ENCODE measurements around the gene FURIN. TPM values are rescaled to one million over a fixed set of nuclear protein-coding genes. Genes with fewer than 3 reads are reported as not detected.

The FURIN gene
- total and polyA plus RNA-seq, 2 of the 8 experiments (the other 6 are each of a cell fraction or from before 2014, with no cell fraction given): 15.8 to 32.1 TPM

DNA sequence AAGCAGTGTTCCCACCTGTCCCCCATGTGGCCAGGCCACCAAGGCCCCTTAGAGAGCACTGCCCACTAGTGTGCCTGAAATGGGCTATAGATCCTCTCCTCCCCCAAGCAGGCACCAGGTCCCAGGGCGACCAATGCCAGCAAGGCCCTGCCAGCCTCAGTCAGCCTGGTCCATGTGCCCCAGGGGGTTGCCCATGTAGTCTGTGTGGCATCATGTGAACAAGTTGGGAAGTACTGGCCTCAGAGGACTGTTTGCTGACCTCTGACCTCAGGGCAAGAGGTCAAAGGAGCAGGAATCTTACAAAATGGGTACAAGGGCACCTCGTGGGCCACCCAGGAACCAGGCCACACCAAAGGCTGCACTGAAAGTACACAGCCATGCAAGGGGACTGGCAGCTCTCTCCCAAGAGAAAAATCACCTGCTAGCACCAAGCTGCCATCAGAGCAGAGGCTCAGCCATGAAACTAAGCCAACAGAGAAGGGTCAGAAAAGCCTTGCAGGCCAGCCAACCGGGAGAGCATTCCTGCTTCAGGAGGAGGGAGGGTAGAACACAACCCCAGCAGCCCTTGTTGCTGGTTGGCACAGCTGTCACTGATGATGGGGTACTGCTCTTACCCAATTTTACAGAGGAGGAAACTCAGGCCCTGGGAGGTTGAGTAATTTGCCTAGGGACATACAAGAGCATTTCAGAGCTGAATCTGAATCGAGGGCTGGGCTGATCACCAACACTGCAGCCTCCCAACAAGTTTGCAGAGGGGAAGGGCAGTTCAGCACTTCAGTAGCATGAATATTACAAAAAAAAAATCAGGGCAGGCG is 5.2 kb upstream of the FURIN start (continued):
- TF ChIP-seq, protein P1, sequence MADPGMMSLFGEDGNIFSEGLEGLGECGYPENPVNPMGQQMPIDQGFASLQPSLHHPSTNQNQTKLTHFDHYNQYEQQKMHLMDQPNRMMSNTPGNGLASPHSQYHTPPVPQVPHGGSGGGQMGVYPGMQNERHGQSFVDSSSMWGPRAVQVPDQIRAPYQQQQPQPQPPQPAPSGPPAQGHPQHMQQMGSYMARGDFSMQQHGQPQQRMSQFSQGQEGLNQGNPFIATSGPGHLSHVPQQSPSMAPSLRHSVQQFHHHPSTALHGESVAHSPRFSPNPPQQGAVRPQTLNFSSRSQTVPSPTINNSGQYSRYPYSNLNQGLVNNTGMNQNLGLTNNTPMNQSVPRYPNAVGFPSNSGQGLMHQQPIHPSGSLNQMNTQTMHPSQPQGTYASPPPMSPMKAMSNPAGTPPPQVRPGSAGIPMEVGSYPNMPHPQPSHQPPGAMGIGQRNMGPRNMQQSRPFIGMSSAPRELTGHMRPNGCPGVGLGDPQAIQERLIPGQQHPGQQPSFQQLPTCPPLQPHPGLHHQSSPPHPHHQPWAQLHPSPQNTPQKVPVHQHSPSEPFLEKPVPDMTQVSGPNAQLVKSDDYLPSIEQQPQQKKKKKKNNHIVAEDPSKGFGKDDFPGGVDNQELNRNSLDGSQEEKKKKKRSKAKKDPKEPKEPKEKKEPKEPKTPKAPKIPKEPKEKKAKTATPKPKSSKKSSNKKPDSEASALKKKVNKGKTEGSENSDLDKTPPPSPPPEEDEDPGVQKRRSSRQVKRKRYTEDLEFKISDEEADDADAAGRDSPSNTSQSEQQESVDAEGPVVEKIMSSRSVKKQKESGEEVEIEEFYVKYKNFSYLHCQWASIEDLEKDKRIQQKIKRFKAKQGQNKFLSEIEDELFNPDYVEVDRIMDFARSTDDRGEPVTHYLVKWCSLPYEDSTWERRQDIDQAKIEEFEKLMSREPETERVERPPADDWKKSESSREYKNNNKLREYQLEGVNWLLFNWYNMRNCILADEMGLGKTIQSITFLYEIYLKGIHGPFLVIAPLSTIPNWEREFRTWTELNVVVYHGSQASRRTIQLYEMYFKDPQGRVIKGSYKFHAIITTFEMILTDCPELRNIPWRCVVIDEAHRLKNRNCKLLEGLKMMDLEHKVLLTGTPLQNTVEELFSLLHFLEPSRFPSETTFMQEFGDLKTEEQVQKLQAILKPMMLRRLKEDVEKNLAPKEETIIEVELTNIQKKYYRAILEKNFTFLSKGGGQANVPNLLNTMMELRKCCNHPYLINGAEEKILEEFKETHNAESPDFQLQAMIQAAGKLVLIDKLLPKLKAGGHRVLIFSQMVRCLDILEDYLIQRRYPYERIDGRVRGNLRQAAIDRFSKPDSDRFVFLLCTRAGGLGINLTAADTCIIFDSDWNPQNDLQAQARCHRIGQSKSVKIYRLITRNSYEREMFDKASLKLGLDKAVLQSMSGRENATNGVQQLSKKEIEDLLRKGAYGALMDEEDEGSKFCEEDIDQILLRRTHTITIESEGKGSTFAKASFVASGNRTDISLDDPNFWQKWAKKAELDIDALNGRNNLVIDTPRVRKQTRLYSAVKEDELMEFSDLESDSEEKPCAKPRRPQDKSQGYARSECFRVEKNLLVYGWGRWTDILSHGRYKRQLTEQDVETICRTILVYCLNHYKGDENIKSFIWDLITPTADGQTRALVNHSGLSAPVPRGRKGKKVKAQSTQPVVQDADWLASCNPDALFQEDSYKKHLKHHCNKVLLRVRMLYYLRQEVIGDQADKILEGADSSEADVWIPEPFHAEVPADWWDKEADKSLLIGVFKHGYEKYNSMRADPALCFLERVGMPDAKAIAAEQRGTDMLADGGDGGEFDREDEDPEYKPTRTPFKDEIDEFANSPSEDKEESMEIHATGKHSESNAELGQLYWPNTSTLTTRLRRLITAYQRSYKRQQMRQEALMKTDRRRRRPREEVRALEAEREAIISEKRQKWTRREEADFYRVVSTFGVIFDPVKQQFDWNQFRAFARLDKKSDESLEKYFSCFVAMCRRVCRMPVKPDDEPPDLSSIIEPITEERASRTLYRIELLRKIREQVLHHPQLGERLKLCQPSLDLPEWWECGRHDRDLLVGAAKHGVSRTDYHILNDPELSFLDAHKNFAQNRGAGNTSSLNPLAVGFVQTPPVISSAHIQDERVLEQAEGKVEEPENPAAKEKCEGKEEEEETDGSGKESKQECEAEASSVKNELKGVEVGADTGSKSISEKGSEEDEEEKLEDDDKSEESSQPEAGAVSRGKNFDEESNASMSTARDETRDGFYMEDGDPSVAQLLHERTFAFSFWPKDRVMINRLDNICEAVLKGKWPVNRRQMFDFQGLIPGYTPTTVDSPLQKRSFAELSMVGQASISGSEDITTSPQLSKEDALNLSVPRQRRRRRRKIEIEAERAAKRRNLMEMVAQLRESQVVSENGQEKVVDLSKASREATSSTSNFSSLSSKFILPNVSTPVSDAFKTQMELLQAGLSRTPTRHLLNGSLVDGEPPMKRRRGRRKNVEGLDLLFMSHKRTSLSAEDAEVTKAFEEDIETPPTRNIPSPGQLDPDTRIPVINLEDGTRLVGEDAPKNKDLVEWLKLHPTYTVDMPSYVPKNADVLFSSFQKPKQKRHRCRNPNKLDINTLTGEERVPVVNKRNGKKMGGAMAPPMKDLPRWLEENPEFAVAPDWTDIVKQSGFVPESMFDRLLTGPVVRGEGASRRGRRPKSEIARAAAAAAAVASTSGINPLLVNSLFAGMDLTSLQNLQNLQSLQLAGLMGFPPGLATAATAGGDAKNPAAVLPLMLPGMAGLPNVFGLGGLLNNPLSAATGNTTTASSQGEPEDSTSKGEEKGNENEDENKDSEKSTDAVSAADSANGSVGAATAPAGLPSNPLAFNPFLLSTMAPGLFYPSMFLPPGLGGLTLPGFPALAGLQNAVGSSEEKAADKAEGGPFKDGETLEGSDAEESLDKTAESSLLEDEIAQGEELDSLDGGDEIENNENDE (IDR thresholded peaks at IDR 0.05; ENCODE audit: insufficient replicate concordance, low read length): no peak
- TF ChIP-seq TCF12 (IDR thresholded peaks at IDR 0.05; ENCODE audit: low read depth, low read length) (no peak), EZH2 (IDR thresholded peaks at IDR 0.05; ENCODE audit: low read depth, low read length, severe bottlenecking) (no peak)

Measured in H1 (cell line).